Endodermal cell (in vitro differentiated cells): ENCODE measurements around the gene DCAF11. TPM values are rescaled to one million over a fixed set of nuclear protein-coding genes. Genes with fewer than 3 reads are reported as not detected.

Source experiments
- DNase-seq: peaks from one replicate; pipeline ENCODE4 v3.0.0-alpha.2; 2017
- H3K27ac ChIP-seq: 2 replicates; pipeline ENCODE4 v1.5.1; 2013; ENCODE audit warnings: mild to moderate bottlenecking, low read depth, low read length, moderate library complexity
- H3K27me3 ChIP-seq: 2 replicates; pipeline ENCODE4 v1.6.1; 2013; ENCODE audit warnings: mild to moderate bottlenecking, low read length, moderate library complexity; ENCODE audit not compliant: insufficient read depth, control insufficient read depth, poor library complexity, severe bottlenecking
- H3K36me3 ChIP-seq: 2 replicates; pipeline ENCODE4 v1.7.0; 2013; ENCODE audit warnings: mild to moderate bottlenecking, low read length, moderate library complexity; ENCODE audit not compliant: control insufficient read depth, insufficient read depth
- H3K4me1 ChIP-seq: one replicate; pipeline ENCODE4 v1.7.0; 2013; ENCODE audit warnings: low read length; ENCODE audit not compliant: control insufficient read depth, insufficient read depth
- H3K4me3 ChIP-seq: 2 replicates; pipeline ENCODE4 v1.5.1; 2013; ENCODE audit warnings: mild to moderate bottlenecking, low read length, moderate library complexity
- H3K9ac ChIP-seq: 2 replicates; pipeline ENCODE4 v1.6.1; 2013; ENCODE audit warnings: mild to moderate bottlenecking, low read length, moderate library complexity; ENCODE audit not compliant: poor library complexity, severe bottlenecking; ENCODE audit errors: extremely low read depth
- H3K9me3 ChIP-seq: 2 replicates; pipeline ENCODE4 v1.6.1; 2013; ENCODE audit warnings: mild to moderate bottlenecking, low read length, moderate library complexity; ENCODE audit not compliant: control insufficient read depth
- H3K27ac Mint-ChIP-seq: 2 replicates; pipeline ENCODE4 v1.8.0; 2020; ENCODE audit warnings: mixed read lengths
- H3K27me3 Mint-ChIP-seq: 2 replicates; pipeline ENCODE4 v1.8.0; 2021; ENCODE audit warnings: mild to moderate bottlenecking, mixed read lengths; ENCODE audit not compliant: insufficient read depth
- H3K36me3 Mint-ChIP-seq: 2 replicates; pipeline ENCODE4 v1.8.0; 2020; ENCODE audit warnings: low read depth, mixed read lengths
- H3K4me1 Mint-ChIP-seq: 2 replicates; pipeline ENCODE4 v1.8.0; 2020; ENCODE audit warnings: mixed read lengths
- H3K4me3 Mint-ChIP-seq: 2 replicates; pipeline ENCODE4 v1.8.0; 2020; ENCODE audit warnings: mild to moderate bottlenecking, moderate library complexity, mixed read lengths
- H3K9me3 Mint-ChIP-seq: 2 replicates; pipeline ENCODE4 v1.8.0; 2020; ENCODE audit warnings: mild to moderate bottlenecking, mixed read lengths
- WGBS, 2 experiments: methylation state at CpG; one replicate each; pipeline versions ENCODE4 v1.1.5 to v1.1.7; 2013; ENCODE audit warnings: missing lambda C conversion rate in 2 of 2, mixed read lengths in 1 of 2; ENCODE audit not compliant: insufficient coverage in 1 of 2, insufficient read length in 1 of 2; 5-methylcytosine and 5-hydroxymethylcytosine counted together
- total RNA-seq, 2 donors: library from RNA; stranded (reverse); fragmentation: NEBNext Ultra II Directional in 1 of 2; extraction: Animal tissue kit (Norgen Biotek cat#: 25700) in 1 of 2; gene quantifications; 2 replicates in 1 of 2; 3 replicates in 1 of 2; pipeline ENCODE4 v1.2.1, GENCODE V29; 2021
- TF ChIP-seq, protein P1 (sequence below): fragments of 200-600 bp; sonication (generic); conservative IDR thresholded peaks from 2 replicates; pipeline ENCODE4 v1.5.0; 2021; ENCODE audit warnings: antibody characterized with exemption, mild to moderate bottlenecking

DCAF11 gene
- total RNA-seq, 2 donors from 2014 or later: 71.1 to 72.2 TPM

DNA sequence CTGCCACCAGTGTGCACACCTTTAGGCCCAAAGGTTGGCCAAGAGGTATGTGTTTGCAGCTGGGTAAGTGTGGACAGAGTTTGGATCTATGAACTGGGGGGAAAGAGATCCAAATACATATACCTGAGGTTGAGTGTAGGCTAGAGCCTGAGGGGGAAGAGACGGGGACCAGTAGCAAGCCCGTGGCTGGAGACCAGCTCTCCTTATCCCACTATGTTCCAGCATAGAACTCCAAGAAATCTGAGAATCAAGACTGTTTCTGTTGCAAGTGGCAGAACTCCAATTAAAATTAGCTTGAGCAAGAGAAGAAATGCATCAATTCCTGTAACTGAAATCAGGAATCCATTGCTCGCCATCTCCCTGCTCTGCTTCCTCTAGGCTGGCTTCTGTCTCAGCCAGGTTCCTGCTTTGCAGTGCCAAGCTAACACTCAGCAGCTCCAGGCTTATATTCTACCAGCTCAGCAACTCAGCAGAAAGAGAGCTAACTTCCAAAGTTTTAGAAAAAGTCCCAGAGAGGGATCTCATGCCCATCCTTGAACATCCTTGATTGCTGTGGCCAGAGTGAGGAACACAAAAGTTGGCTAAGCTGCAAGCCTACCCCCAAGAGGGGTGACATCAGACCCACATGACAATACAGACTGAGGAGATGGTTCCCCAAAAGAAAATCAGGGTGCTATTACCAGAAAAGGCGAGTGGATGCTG, 21.9 kb upstream of the DCAF11 start:
- Mint-ChIP-seq H3K9me3 (no peaks in the 10 kb centered on the region), H3K36me3 (peaks cover 11% of the 10 kb centered on the region), H3K27me3 (peaks cover 13% of the 10 kb centered on the region), H3K27ac (no peak overlapping the region), H3K4me3 (peak overlapping the region; percentile 90), H3K4me1 (peaks cover 32% of the 10 kb centered on the region)
- Histone ChIP-seq H3K27ac (no peak overlapping the region), H3K9ac (no peak overlapping the region), H3K4me1 (no peaks in the 10 kb centered on the region), H3K4me3 (no peak overlapping the region), H3K9me3 (no peaks in the 10 kb centered on the region), H3K36me3 (no peaks in the 10 kb centered on the region), H3K27me3 (no peaks in the 10 kb centered on the region)
- no peak for DNase-seq
- WGBS, 2 experiments: 94 to 96% methylated on average over 2 to 4 of the region's 4 CpGs
- TF ChIP-seq, protein P1, sequence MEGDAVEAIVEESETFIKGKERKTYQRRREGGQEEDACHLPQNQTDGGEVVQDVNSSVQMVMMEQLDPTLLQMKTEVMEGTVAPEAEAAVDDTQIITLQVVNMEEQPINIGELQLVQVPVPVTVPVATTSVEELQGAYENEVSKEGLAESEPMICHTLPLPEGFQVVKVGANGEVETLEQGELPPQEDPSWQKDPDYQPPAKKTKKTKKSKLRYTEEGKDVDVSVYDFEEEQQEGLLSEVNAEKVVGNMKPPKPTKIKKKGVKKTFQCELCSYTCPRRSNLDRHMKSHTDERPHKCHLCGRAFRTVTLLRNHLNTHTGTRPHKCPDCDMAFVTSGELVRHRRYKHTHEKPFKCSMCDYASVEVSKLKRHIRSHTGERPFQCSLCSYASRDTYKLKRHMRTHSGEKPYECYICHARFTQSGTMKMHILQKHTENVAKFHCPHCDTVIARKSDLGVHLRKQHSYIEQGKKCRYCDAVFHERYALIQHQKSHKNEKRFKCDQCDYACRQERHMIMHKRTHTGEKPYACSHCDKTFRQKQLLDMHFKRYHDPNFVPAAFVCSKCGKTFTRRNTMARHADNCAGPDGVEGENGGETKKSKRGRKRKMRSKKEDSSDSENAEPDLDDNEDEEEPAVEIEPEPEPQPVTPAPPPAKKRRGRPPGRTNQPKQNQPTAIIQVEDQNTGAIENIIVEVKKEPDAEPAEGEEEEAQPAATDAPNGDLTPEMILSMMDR: no peak

DNA sequence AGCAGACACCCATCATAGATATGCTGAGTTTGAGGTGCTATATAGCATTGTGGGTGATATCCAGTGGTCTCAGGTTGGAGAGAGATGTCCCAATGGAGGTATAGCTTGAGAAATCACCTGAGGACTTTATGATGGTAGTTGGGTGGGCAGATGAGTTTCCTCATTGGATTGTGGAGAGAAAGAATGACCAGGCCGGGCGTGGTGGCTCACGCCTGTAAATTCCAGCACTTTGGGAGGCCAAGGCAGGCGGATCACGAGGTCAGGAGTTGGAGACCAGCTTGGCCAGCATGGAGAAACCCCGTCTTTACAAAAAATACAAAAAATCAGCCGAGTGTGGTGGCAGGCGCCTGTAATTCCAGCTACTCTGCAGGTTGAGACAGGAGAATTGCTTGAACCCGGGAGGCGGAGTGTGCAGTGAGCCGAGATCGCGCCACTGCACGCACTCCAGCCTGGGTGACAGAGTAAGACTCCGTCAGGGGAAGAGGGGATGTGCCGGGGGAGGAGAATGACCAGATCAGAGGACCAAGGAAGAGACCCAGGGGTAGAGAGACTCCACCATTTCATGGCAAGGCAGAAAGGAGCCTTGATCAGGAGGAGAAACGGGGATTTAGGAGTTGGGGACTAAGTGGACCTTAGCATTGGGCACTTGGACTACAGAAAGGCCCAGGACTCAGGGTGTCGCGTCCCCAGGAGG, 21.2 kb upstream of the DCAF11 start:
- Histone ChIP-seq H3K36me3 (no peaks in the 10 kb centered on the region), H3K9ac (no peak overlapping the region), H3K4me3 (no peak overlapping the region), H3K4me1 (no peaks in the 10 kb centered on the region), H3K9me3 (no peaks in the 10 kb centered on the region), H3K27ac (no peak overlapping the region), H3K27me3 (no peaks in the 10 kb centered on the region)
- H3K4me1 Mint-ChIP-seq: peaks cover 32% of the 10 kb centered on the region
- TF ChIP-seq, protein P1: no peak
- peak overlapping the region; percentile 90 for H3K4me3 Mint-ChIP-seq
- peaks cover 13% of the 10 kb centered on the region for H3K27me3 Mint-ChIP-seq
- WGBS, 2 experiments: 84 to 85% methylated on average over 14 to 19 of the region's 19 CpGs
- no peaks in the 10 kb centered on the region for H3K9me3 Mint-ChIP-seq
- peak overlapping the region; percentile 92 for H3K27ac Mint-ChIP-seq
- no peak for DNase-seq
- peaks cover 11% of the 10 kb centered on the region for H3K36me3 Mint-ChIP-seq

DNA sequence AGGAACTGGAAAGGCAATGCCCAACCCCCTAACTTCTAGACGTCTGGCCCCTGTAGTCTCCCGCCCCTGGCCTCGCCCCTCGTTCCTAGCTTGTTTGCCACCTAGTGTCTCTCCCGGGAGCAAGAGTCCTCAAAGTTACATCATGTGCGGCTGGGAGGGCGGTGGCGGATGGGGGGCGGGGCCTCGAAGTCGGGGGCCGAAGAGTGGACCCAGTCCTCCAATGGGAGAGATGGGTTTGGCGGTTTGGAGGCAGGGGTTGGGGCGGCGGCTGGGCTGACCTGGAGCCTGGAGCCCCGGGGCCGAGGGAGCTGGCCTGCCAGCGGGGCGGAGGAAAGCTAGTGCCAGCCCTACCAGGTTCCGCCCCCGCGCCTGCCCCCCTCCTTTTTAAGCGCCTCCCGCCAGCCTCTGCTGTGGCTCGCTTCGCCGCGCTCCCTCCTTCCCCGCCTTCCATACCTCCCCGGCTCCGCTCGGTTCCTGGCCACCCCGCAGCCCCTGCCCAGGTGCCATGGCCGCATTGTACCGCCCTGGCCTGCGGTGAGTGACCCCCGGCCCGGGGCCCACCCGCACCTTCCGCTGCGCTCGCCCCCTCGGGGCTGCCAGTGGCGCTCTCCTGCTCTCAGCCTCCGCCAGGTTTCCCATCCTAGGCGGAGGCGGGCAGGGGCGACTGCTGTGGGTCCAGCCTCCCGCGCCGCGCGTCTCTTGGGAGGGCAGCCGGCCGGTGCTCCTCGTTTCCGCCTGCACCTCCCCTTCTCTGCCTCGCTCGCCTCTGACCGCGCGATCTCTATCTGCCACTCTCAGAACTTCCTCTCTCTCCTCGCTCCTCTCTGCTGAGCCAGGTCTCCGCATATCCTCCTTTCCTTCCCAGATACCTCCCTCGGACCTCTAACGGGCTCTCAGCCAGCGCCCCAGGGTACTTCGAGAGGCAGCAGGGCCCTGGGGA, 20.4 kb upstream of the DCAF11 start, which contains the start of gene PCK2:
Gene PCK2 (plus strand): TSS at position 411 of the 940 bp plus-strand sequence. CDS start 95 bp downstream, at position 506.
- H3K36me3 Mint-ChIP-seq: peaks cover 11% of the 10 kb centered on the region

More for the DNA sequence above, 20.4 kb upstream of the DCAF11 start, which contains the start of gene PCK2:
- Mint-ChIP-seq H3K27me3 (peaks cover 13% of the 10 kb centered on the region), H3K4me1 (peaks cover 32% of the 10 kb centered on the region), H3K4me3 (peak within 1 kb of the TSS; percentile 90), H3K9me3 (no peaks in the 10 kb centered on the region), H3K27ac (peak within 1 kb of the TSS; percentile 93)
- Histone ChIP-seq H3K9ac (peak within 1 kb of the TSS; percentile 78), H3K36me3 (no peaks in the 10 kb centered on the region), H3K4me3 (peak within 1 kb of the TSS; percentile 87), H3K4me1 (no peaks in the 10 kb centered on the region), H3K27ac (peak within 1 kb of the TSS; percentile 29), H3K27me3 (no peaks in the 10 kb centered on the region), H3K9me3 (no peaks in the 10 kb centered on the region)
- WGBS, 2 experiments: 1 to 2% methylated on average over 34 to 68 of the region's 68 CpGs
- DNase-seq: peak; percentile 99
- TF ChIP-seq, protein P1: peak; percentile 27
